CD4-positive, alpha-beta T cell (primary cell): ENCODE results near the gene ANKRD6. TPM values are rescaled to one million over a fixed set of nuclear protein-coding genes. Genes with fewer than 3 reads are reported as not detected.

ENCODE experiments used
- ATAC-seq: fragments of 200-7000 bp; cut with Tn5 transposase; one replicate; pipeline ENCODE4 v1.10.0; 2022; ENCODE audit warnings: mild to moderate bottlenecking; ENCODE audit not compliant: poor library complexity
- CTCF ChIA-PET: fragments of 350-600 bp; sonication (Branson Sonifier 250); formaldehyde crosslinking; loops from one replicate; lab custom pipeline; 2021; ENCODE audit warnings: antibody characterized with exemption, inconsistent platforms; lab: Charles Lee
- POLR2A ChIA-PET: fragments of 350-600 bp; sonication (Branson Sonifier 250); formaldehyde crosslinking; loops from one replicate; lab custom pipeline; 2021; ENCODE audit warnings: antibody characterized with exemption, inconsistent platforms; lab: Charles Lee
- DNase-seq, 14 experiments: peaks; one replicate each; pipeline ENCODE4 v3.0.0-alpha.2; 2013 to 2020; ENCODE audit warnings: mixed read lengths in 2 of 14
- H3K27ac ChIP-seq, 2 donors: one replicate each; pipeline versions ENCODE4 v1.5.1 to v1.7.0; 2013; ENCODE audit warnings: low read length in 2 of 2, low read depth in 1 of 2, mild to moderate bottlenecking in 1 of 2
- H3K27me3 ChIP-seq, 2 experiments: 1 replicate in 1 of 2; 2 replicates in 1 of 2; pipeline versions ENCODE4 v1.6.1 to v1.7.0; 2013; ENCODE audit warnings: low read length in 2 of 2, control low read depth in 1 of 2, mild to moderate bottlenecking in 1 of 2, moderate library complexity in 1 of 2; ENCODE audit not compliant: insufficient read depth in 2 of 2, control insufficient read depth in 1 of 2
- H3K36me3 ChIP-seq: one replicate; pipeline ENCODE4 v1.6.1; 2013; ENCODE audit warnings: low read length, control low read depth; ENCODE audit not compliant: insufficient read depth
- H3K4me1 ChIP-seq: one replicate; pipeline ENCODE4 v1.6.1; 2013; ENCODE audit warnings: low read length, control low read depth; ENCODE audit not compliant: insufficient read depth
- H3K4me3 ChIP-seq: one replicate; pipeline ENCODE4 v1.5.1; 2013; ENCODE audit warnings: mild to moderate bottlenecking, low read length, moderate library complexity
- H3K9me3 ChIP-seq, 2 experiments: 1 replicate in 1 of 2; 2 replicates in 1 of 2; pipeline versions ENCODE4 v1.6.1 to v1.7.0; 2013; ENCODE audit warnings: low read length in 2 of 2, mild to moderate bottlenecking in 2 of 2, control low read depth in 1 of 2, moderate library complexity in 1 of 2; ENCODE audit not compliant: control insufficient read depth in 1 of 2, insufficient read depth in 1 of 2
- H3K27ac Mint-ChIP-seq: one replicate; pipeline ENCODE4 v1.8.0; 2020; ENCODE audit warnings: mixed read lengths
- H3K27me3 Mint-ChIP-seq: one replicate; pipeline ENCODE4 v1.8.0; 2021; ENCODE audit warnings: mixed read lengths
- H3K36me3 Mint-ChIP-seq: one replicate; pipeline ENCODE4 v1.8.0; 2021; ENCODE audit warnings: low read depth, mixed read lengths
- H3K4me1 Mint-ChIP-seq: one replicate; pipeline ENCODE4 v1.8.0; 2021; ENCODE audit warnings: low read depth, mixed read lengths
- H3K4me3 Mint-ChIP-seq: one replicate; pipeline ENCODE4 v1.8.0; 2020; ENCODE audit warnings: mild to moderate bottlenecking, mixed read lengths
- H3K9me3 Mint-ChIP-seq: one replicate; pipeline ENCODE4 v1.8.0; 2020; ENCODE audit warnings: mixed read lengths
- CTCF ChIP-seq: fragments of 200-600 bp; IDR thresholded peaks from one replicate; pipeline ENCODE4 v1.8.0; 2022; ENCODE audit warnings: antibody characterized with exemption, mild to moderate bottlenecking
- intact Hi-C, 2 experiments: fragments of 100-400 bp; cut with DNase I in 1 of 2; cut with micrococcal nuclease in 1 of 2; formaldehyde crosslinking; loops; one replicate each; pipeline versions ENCODE4 v1.15.1 to v1.9.0; 2023 to 2025; cut with DNase I, micrococcal nuclease
- total RNA-seq, 174 experiments: library from RNA in 2 of 174; stranded (reverse) in 2 of 174; gene quantifications; one replicate each; pipeline ENCODE4 v1.2.3 and lab custom pipeline; 2021 to 2026

Gene ANKRD6
- total RNA-seq, 2 experiments from 2014 or later = 3.8 to 4.8 TPM

- H3K4me1 ChIP-seq = no peaks in the 10 kb centered on the region
- no peak overlapping the region for H3K4me3 ChIP-seq
- H3K27me3 Mint-ChIP-seq = no peaks in the 10 kb centered on the region
- no peaks in the 10 kb centered on the region for H3K9me3 ChIP-seq
- CTCF ChIA-PET = no interaction called here
- intact Hi-C loops = loop anchor here in 1 of 2 experiments (2.0 kb wide), 2 partner anchors 241 to 627 kb away; no protein-coding TSS in a partner anchor
- H3K27me3 ChIP-seq = no peaks in the 10 kb centered on the region
- ATAC-seq (no peak), DNase-seq (no peak)
- H3K27ac ChIP-seq = no peak overlapping the region
- H3K27ac Mint-ChIP-seq = no peak overlapping the region
- H3K4me3 Mint-ChIP-seq = no peak overlapping the region
- POLR2A ChIA-PET = no interaction called here
- H3K36me3 ChIP-seq = no peaks in the 10 kb centered on the region
- H3K9me3 Mint-ChIP-seq = no peaks in the 10 kb centered on the region
- H3K4me1 Mint-ChIP-seq = no peaks in the 10 kb centered on the region
- no peaks in the 10 kb centered on the region for H3K36me3 Mint-ChIP-seq
- TF ChIP-seq CTCF = no peak
Observed at GRCh38 chr6:89611666-89612065, 178.7 kb downstream of the ANKRD6 start.

GRCh38 chr6:89612121-89612520, 179.2 kb downstream of the ANKRD6 start:
- DNase-seq = no peak
- POLR2A ChIA-PET = no interaction called here
- no peaks in the 10 kb centered on the region for H3K4me1 ChIP-seq

DNA sequence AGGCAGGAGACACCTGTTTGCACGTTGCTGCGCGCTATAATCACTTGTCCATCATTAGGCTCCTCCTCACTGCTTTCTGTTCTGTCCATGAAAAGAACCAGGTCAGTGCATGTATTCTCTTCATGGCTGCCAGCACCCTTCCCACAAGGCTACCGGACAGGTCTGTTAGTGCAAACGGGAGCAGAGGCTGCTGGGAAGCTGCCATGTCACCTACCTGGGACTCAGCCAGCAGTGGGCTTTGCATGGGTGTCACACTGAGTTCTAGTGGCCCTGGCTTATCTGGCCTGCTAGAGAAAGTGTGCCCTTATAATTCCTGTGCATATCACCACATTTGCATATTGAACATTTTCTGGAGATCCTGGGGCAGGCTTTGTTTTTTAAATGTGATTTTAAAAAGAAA, 180.8 kb downstream of the ANKRD6 start:
- H3K36me3 Mint-ChIP-seq = no peaks in the 10 kb centered on the region
- Histone ChIP-seq H3K4me1 (no peaks in the 10 kb centered on the region), H3K4me3 (no peak overlapping the region), H3K27ac (no peak overlapping the region), H3K9me3 (no peaks in the 10 kb centered on the region), H3K27me3 (no peaks in the 10 kb centered on the region), H3K36me3 (no peaks in the 10 kb centered on the region)
- H3K4me3 Mint-ChIP-seq = no peak overlapping the region
- intact Hi-C loops = no loop called here
- H3K9me3 Mint-ChIP-seq = no peaks in the 10 kb centered on the region
- DNase-seq (no peak), ATAC-seq (no peak)
- POLR2A ChIA-PET = no interaction called here
- H3K27ac Mint-ChIP-seq = no peak overlapping the region
- H3K4me1 Mint-ChIP-seq = no peaks in the 10 kb centered on the region
- no peak for TF ChIP-seq CTCF
- CTCF ChIA-PET = interaction anchor here (1.5 to 3.1 kb wide), 2 partner anchors 181 to 242 kb away, joined by 7 read pairs; partner anchors contain the start of gene ANKRD6
- H3K27me3 Mint-ChIP-seq = no peaks in the 10 kb centered on the region

More at GRCh38 chr6:89612121-89612520, 179.2 kb downstream of the ANKRD6 start:
- H3K27me3 Mint-ChIP-seq = no peaks in the 10 kb centered on the region
- no peaks in the 10 kb centered on the region for H3K36me3 Mint-ChIP-seq
- Histone ChIP-seq H3K4me3 (no peak overlapping the region), H3K9me3 (no peaks in the 10 kb centered on the region), H3K36me3 (no peaks in the 10 kb centered on the region), H3K27ac (no peak overlapping the region), H3K27me3 (no peaks in the 10 kb centered on the region)
- H3K4me3 Mint-ChIP-seq = no peak overlapping the region
- no peaks in the 10 kb centered on the region for H3K9me3 Mint-ChIP-seq
- no peaks in the 10 kb centered on the region for H3K4me1 Mint-ChIP-seq
- H3K27ac Mint-ChIP-seq = no peak overlapping the region
- ATAC-seq = no peak
- intact Hi-C loops = no loop called here
- CTCF ChIA-PET = interaction anchor here (1.5 to 3.1 kb wide), 2 partner anchors 180 to 240 kb away, joined by 7 read pairs; partner anchors contain the start of gene ANKRD6
- no peak for TF ChIP-seq CTCF
